GM21390 (cell line): Measurements from ENCODE around the gene FMO5.
"Not testable (repeated sequence)": the region's sequence is repeated elsewhere in the genome, so short reads cannot be mapped to it uniquely, and the experiment has no call there.

Source experiments
- ATAC-seq: cut with Tn5 transposase; IDR thresholded peaks from one replicate; pipeline ENCODE4 v1.9.1; 2021; ENCODE audit not compliant: unreplicated experiment

FMO5 gene

GRCh38 chr1:147240131-147240721 lies 15.1 kb upstream of the FMO5 start:
- not testable (repeated sequence) for ATAC-seq

GRCh38 chr1:147238925-147239820 lies 14.0 kb upstream of the FMO5 start:
- no peak for ATAC-seq

GRCh38 chr1:147238053-147238902 lies 13.1 kb upstream of the FMO5 start:
- ATAC-seq = no peak

GRCh38 chr1:147236959-147237791 lies 12.0 kb upstream of the FMO5 start:
- no peak for ATAC-seq

GRCh38 chr1:147236448-147236847 lies 11.3 kb upstream of the FMO5 start:
- no peak for ATAC-seq

GRCh38 chr1:147235822-147236221 lies 10.7 kb upstream of the FMO5 start:
- ATAC-seq = no peak

- not testable (repeated sequence) for ATAC-seq
Measured at GRCh38 chr1:147233903-147234302, 8.8 kb upstream of the FMO5 start.

- not testable (repeated sequence) for ATAC-seq
Measured at GRCh38 chr1:147231032-147231431, 5.9 kb upstream of the FMO5 start.

GRCh38 chr1:147223740-147224615 lies 1.2 kb downstream of the FMO5 start:
- ATAC-seq = no peak

GRCh38 chr1:147218606-147219005 lies 6.5 kb downstream of the FMO5 start:
- no peak for ATAC-seq

GRCh38 chr1:147217141-147217540 lies 8.0 kb downstream of the FMO5 start:
- no peak for ATAC-seq

- ATAC-seq = no peak
Measured at GRCh38 chr1:147216124-147216523, 9.0 kb downstream of the FMO5 start.

- ATAC-seq = no peak
Measured at GRCh38 chr1:147215540-147215916, 9.6 kb downstream of the FMO5 start.

GRCh38 chr1:147214842-147215539 lies 10.1 kb downstream of the FMO5 start:
- no peak for ATAC-seq

GRCh38 chr1:147214325-147214724 lies 10.8 kb downstream of the FMO5 start:
- no peak for ATAC-seq

GRCh38 chr1:147213271-147213670 lies 11.9 kb downstream of the FMO5 start:
- no peak for ATAC-seq

- no peak for ATAC-seq
Measured at GRCh38 chr1:147211577-147211976, 13.6 kb downstream of the FMO5 start.

- ATAC-seq = no peak
Measured at GRCh38 chr1:147210987-147211386, 14.2 kb downstream of the FMO5 start.
